Measurements from ENCODE around the gene TSHR.

- TF ChIP-seq RARB (CRISPR knock-in tag; IDR thresholded peaks at IDR 0.05) (no peak), CREB5 (CRISPR knock-in tag; IDR thresholded peaks at IDR 0.05; ENCODE audit: low read depth) (no peak), TSHZ2 (CRISPR knock-in tag; IDR thresholded peaks at IDR 0.05) (no peak), POU6F1 (CRISPR knock-in tag; IDR thresholded peaks at IDR 0.05; ENCODE audit: borderline replicate concordance, low read depth) (no peak), ZNF70 (CRISPR knock-in tag; IDR thresholded peaks at IDR 0.05) (no peak), CSDC2 (CRISPR knock-in tag; IDR thresholded peaks at IDR 0.05) (no peak), GLIS3 (CRISPR knock-in tag; IDR thresholded peaks at IDR 0.05) (no peak), SNAI2 (CRISPR knock-in tag; IDR thresholded peaks at IDR 0.05) (0 out of 2 replicates have a peak, but pooled peaks have one; percentile 34), ZNF565 (CRISPR knock-in tag; conservative IDR thresholded peaks at IDR 0.05; ENCODE audit: low read depth) (no peak), ZFP30 (CRISPR knock-in tag; IDR thresholded peaks at IDR 0.05) (no peak), ZFP3 (CRISPR knock-in tag; IDR thresholded peaks at IDR 0.05) (no peak), PATZ1 (CRISPR knock-in tag; IDR thresholded peaks at IDR 0.05; ENCODE audit: borderline replicate concordance) (no peak)
Observed at GRCh38 chr14:80987235-80988032, 32.0 kb downstream of the TSHR start.

All from SK-N-SH treated with all-trans-retinoic acid at 6 μM for 48 hours (cell line).